GM21526 (cell line): ENCODE data around the gene ADGRD1.

ENCODE experiments used
- ATAC-seq: cut with Tn5 transposase; IDR thresholded peaks from one replicate; pipeline ENCODE4 v1.9.1; 2021; ENCODE audit warnings: moderate library complexity; ENCODE audit not compliant: unreplicated experiment, low FRiP score

ADGRD1 gene

GRCh38 chr12:131085816-131086591 is 132.3 kb downstream of the ADGRD1 start:
- no peak for ATAC-seq

GRCh38 chr12:131087302-131087818 is 133.7 kb downstream of the ADGRD1 start:
- no peak for ATAC-seq

- ATAC-seq = no peak
These were observed 134.4 kb downstream of the ADGRD1 start for GRCh38 chr12:131087991-131088700.

- no peak for ATAC-seq
These were observed 135.2 kb downstream of the ADGRD1 start for GRCh38 chr12:131088701-131089530.

GRCh38 chr12:131089531-131090273 is 136.0 kb downstream of the ADGRD1 start:
- no peak for ATAC-seq

GRCh38 chr12:131090274-131091210 is 136.8 kb downstream of the ADGRD1 start:
- no peak for ATAC-seq

- ATAC-seq = no peak
These were observed 137.8 kb downstream of the ADGRD1 start for GRCh38 chr12:131091413-131091975.

GRCh38 chr12:131091976-131092691 is 138.4 kb downstream of the ADGRD1 start:
- ATAC-seq = no peak

- peak; percentile 51 for ATAC-seq
These were observed 139.3 kb downstream of the ADGRD1 start for GRCh38 chr12:131092901-131093603.

- ATAC-seq = no peak
These were observed 139.9 kb downstream of the ADGRD1 start for GRCh38 chr12:131093604-131093955.

- ATAC-seq = no peak
These were observed 140.5 kb downstream of the ADGRD1 start for GRCh38 chr12:131093971-131094830.

GRCh38 chr12:131094831-131095805 is 141.4 kb downstream of the ADGRD1 start:
- ATAC-seq = no peak

- ATAC-seq = no peak
These were observed 142.3 kb downstream of the ADGRD1 start for GRCh38 chr12:131095826-131096680.

GRCh38 chr12:131096681-131097181 is 143.0 kb downstream of the ADGRD1 start:
- ATAC-seq = no peak
